ENCODE data around the gene MAP2. TPM values are rescaled to one million over a fixed set of nuclear protein-coding genes. Genes with fewer than 3 reads are reported as not detected.

Gene MAP2
- total RNA-seq, 1 donor from 2014 or later, result 7.2 TPM

DNA sequence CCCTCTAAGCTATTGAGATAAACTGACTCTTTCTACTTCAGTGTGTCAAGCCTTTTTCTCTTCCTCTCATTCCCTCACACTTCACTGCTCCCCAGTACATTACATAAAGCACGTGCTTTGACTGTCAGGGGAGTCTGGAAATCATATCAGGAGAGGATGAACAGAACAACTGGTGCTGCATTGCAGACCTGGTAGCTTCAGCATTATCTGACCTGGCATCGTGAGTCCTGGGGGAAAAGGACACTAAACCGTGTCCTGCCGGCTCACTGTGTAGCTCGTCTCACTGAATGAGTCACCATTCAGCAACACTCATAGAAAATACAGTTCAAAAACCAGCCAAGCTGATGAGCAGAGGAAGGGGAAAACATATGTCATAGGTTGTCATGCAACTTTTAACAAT lies 239.3 kb downstream of the MAP2 start:
- Mint-ChIP-seq H3K4me1 (ENCODE audit: unreplicated experiment) (peaks cover 18% of the 10 kb centered on the region), H3K4me3 (ENCODE audit: unreplicated experiment) (no peak overlapping the region), H3K27me3 (ENCODE audit: unreplicated experiment) (no peaks in the 10 kb centered on the region), H3K27ac (ENCODE audit: unreplicated experiment) (no peak overlapping the region), H3K36me3 (ENCODE audit: unreplicated experiment) (no peaks in the 10 kb centered on the region), H3K9me3 (ENCODE audit: unreplicated experiment) (no peaks in the 10 kb centered on the region)
- DNase-seq (ENCODE audit: extremely low spot score, unreplicated experiment), result no peak
- TF ChIP-seq, protein P1, sequence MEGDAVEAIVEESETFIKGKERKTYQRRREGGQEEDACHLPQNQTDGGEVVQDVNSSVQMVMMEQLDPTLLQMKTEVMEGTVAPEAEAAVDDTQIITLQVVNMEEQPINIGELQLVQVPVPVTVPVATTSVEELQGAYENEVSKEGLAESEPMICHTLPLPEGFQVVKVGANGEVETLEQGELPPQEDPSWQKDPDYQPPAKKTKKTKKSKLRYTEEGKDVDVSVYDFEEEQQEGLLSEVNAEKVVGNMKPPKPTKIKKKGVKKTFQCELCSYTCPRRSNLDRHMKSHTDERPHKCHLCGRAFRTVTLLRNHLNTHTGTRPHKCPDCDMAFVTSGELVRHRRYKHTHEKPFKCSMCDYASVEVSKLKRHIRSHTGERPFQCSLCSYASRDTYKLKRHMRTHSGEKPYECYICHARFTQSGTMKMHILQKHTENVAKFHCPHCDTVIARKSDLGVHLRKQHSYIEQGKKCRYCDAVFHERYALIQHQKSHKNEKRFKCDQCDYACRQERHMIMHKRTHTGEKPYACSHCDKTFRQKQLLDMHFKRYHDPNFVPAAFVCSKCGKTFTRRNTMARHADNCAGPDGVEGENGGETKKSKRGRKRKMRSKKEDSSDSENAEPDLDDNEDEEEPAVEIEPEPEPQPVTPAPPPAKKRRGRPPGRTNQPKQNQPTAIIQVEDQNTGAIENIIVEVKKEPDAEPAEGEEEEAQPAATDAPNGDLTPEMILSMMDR (IDR thresholded peaks at IDR 0.05), result no peak

DNA sequence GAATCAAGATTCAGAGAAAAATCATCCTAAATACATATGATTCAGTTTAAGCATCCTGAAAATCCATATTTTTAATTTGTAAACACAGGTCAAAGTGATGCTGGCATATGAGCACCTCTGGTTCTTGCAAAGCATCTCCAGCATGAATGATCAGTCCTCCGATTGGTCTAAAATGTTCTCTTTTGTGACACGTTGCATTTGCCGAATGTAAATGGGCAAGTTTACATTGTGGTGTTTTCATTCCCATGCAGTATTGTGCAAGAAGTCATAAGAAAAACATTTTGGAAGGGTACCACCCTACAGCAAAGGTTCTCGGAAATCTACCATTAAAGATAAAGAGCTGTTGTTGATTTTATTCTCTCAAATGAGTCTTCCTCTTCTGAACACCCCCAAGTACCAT lies 239.8 kb downstream of the MAP2 start:
- Mint-ChIP-seq H3K27me3 (ENCODE audit: unreplicated experiment) (no peaks in the 10 kb centered on the region), H3K4me1 (ENCODE audit: unreplicated experiment) (peaks cover 18% of the 10 kb centered on the region), H3K36me3 (ENCODE audit: unreplicated experiment) (no peaks in the 10 kb centered on the region), H3K4me3 (ENCODE audit: unreplicated experiment) (no peak overlapping the region), H3K9me3 (ENCODE audit: unreplicated experiment) (no peaks in the 10 kb centered on the region), H3K27ac (ENCODE audit: unreplicated experiment) (no peak overlapping the region)
- TF ChIP-seq, protein P1 (IDR thresholded peaks at IDR 0.05), result no peak
- no peak for DNase-seq (ENCODE audit: extremely low spot score, unreplicated experiment)

DNA sequence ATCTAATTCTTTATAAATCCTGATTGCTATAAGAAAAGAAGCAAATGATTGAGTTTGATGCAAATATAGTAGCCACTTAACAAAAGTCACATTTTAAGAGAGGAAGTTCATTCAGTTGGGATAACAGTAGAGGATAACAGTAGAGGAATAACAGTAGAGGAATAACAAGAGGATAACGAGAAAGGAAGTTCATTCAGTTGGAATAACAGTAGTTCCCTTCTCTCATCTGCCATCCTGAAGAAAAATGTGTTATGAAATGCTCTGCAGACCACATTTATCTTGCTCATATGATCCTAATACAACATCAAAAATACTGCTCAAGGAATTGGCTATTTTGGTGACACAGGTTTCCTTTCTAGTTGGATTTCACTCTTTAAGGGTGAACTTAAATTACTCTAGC lies 242.4 kb downstream of the MAP2 start:
- Mint-ChIP-seq H3K36me3 (ENCODE audit: unreplicated experiment) (no peaks in the 10 kb centered on the region), H3K4me3 (ENCODE audit: unreplicated experiment) (no peak overlapping the region), H3K9me3 (ENCODE audit: unreplicated experiment) (no peaks in the 10 kb centered on the region), H3K27me3 (ENCODE audit: unreplicated experiment) (peaks cover 3% of the 10 kb centered on the region), H3K4me1 (ENCODE audit: unreplicated experiment) (peaks cover 18% of the 10 kb centered on the region), H3K27ac (ENCODE audit: unreplicated experiment) (no peak overlapping the region)
- no peak for DNase-seq (ENCODE audit: extremely low spot score, unreplicated experiment)
- TF ChIP-seq, protein P1 (IDR thresholded peaks at IDR 0.05), result no peak

DNA sequence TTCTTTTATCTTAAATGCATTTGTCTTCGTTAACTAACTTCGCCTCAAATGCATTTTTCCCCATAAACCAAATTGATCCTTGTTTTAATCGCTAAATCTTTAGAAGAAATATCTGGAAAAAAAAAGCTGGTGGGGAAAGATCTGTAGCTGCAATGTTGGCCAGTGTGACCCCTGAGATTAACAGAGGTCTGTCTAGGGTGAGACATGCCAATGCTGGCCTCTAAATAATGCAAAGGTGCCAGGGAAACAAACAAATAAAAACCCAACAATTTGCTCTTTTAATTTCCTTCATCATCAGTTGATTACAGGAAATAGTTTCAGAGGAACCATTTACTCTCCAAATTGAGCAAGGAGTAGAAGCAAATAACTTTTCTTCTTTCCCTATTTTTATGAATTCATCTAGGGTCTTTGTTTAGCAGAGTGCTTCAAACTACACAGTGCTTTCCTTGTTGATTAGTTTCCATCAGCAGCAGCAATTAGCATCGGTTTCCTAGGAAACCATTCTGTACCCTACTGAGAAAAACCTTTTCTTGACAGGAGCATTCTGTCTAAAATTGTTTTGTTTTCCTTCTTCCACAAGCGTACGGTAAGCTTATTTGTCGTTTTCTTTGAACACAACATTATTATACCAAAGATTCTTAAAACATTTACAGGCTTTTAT lies 247.3 kb downstream of the MAP2 start:
- no peak overlapping the region for H3K27ac Mint-ChIP-seq (ENCODE audit: unreplicated experiment)
- no peaks in the 10 kb centered on the region for H3K36me3 Mint-ChIP-seq (ENCODE audit: unreplicated experiment)
- H3K4me1 Mint-ChIP-seq (ENCODE audit: unreplicated experiment), result peaks cover 6% of the 10 kb centered on the region
- peaks cover 7% of the 10 kb centered on the region for H3K27me3 Mint-ChIP-seq (ENCODE audit: unreplicated experiment)
- no peak overlapping the region for H3K4me3 Mint-ChIP-seq (ENCODE audit: unreplicated experiment)
- no peak for DNase-seq (ENCODE audit: extremely low spot score, unreplicated experiment)
- no peaks in the 10 kb centered on the region for H3K9me3 Mint-ChIP-seq (ENCODE audit: unreplicated experiment)
- TF ChIP-seq, protein P1 (IDR thresholded peaks at IDR 0.05), result no peak

DNA sequence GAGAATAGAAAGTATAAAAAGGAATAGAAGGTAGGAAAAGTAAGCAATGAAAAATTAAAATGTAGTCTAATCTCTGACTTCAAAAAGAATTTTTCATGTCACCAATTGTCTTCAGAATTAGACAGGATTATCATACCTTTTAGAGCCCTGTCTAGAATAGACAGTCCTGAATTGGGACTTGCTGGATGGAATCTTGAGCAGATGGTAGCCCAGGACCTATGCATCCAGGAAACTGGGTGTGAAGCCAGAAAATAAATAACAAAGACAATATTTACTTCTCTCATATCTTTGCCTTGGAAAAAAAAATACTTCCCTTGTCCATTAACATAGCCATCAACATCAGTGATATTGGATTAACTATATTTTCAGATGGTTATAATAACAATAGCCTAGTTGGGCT lies 250.0 kb downstream of the MAP2 start:
- Mint-ChIP-seq H3K27ac (ENCODE audit: unreplicated experiment) (no peak overlapping the region), H3K27me3 (ENCODE audit: unreplicated experiment) (peaks cover 7% of the 10 kb centered on the region), H3K9me3 (ENCODE audit: unreplicated experiment) (no peaks in the 10 kb centered on the region), H3K36me3 (ENCODE audit: unreplicated experiment) (no peaks in the 10 kb centered on the region), H3K4me3 (ENCODE audit: unreplicated experiment) (no peak overlapping the region), H3K4me1 (ENCODE audit: unreplicated experiment) (peaks cover 4% of the 10 kb centered on the region)
- TF ChIP-seq, protein P1 (IDR thresholded peaks at IDR 0.05), result no peak
- DNase-seq (ENCODE audit: extremely low spot score, unreplicated experiment), result no peak

Measured in osteocyte (in vitro differentiated cells).